ENCODE measurements around the gene PPP1R12A.

PPP1R12A gene

DNA sequence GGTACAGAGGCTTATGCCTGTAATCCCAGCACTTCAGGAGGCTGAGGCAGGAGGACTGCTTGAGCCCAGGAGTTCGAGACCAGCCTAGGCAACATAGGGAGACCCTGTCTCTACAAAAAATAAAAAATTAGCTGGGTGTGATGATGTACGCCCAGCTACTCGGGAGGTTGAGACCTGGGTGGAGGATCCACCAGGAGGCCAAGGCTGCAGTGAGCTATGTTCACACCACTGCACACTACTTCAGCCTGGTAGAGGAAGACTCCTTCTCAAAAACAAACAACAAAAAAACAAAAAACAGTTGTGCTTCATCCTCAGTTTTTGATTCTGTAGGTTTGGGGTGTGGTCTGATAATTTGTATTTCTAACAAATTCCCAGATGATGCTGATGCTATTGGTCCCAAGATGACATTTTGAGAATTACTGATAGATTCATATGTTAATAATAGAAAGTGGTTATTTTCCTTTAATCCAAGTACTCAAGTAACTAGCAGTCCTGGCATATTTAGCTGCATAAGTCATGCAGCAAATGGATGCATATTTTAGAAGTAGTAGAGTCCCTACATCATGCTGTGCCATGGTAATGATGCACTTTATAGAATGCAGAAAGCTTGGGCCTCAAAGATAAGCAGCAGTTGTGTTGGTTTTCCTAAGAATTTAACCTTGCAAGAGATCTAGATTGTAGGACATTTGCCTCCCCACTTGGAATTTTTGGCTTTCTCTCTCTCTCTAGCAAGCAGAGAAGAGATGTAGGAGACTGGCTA lies 168.0 kb downstream of the PPP1R12A start:
- DNase-seq, result no peak

DNA sequence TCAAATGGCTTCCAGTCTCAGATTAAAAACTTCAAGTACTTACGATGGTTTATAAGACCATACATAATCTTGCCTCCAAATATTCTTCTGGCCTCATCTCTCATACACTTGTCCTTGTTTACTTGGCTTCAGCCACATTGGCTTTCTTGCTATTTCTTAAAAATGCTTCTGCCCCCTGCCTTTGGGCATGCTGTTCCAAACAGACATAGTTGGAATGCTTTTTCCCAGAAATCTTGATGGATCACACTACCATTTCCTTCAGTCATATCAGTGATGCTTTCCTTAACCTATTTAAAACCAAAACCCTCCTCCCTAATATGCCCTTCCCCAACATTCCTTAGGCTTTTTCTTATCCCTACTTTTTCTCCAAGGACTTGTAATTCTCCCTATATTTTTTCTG lies 169.7 kb downstream of the PPP1R12A start:
- DNase-seq, result no peak

DNA sequence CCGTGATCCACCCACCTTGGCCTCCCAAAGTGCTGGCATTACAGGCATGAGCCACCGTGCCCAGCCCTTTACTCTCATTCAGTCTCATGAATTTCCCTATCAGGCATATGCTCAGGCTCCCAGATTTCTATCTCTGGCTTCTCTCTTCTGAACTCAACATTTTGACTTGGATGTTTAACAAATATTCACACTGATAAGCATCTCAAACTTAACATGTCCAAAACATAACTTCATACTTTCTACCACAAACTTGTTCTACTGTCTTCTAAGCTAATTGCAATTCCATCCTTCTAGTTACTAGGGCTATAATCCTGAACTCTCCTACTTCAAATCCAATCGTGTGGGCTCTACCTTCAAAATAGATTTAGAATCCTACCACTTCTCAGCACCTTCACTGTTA lies 170.3 kb downstream of the PPP1R12A start:
- DNase-seq, result no peak

DNA sequence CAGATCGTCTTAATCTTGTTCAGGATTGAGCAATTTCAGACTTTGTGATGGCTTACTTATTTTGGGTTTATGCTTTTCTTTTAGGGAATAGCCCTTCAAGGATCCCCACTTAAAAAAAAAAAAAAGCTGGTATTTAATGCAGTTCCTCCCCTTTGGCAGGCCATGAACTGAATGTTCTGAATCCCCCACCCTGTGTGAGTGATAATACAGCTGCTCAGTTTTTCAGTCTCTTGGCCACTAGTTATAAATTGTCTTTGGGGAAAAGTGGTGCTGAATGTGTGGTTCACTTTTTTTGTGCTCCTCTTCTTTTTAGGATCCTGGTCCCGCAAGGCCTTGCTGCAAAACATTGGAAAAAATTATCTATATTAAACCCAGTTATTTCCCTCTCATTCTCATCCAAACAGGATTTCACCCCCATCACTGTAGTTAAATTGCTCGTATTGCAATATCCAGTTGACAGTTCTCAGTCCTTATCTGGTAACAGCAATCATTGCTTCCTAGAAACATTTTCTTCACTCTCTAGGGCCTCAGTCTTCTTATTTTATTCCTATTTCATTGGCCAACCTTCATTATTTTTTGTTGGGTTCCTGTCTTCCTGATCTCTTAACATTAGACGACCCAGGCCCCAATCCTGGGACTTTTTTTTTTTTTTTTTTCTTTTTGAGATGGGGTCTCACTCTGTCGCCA lies 171.0 kb downstream of the PPP1R12A start:
- no peak for DNase-seq

DNA sequence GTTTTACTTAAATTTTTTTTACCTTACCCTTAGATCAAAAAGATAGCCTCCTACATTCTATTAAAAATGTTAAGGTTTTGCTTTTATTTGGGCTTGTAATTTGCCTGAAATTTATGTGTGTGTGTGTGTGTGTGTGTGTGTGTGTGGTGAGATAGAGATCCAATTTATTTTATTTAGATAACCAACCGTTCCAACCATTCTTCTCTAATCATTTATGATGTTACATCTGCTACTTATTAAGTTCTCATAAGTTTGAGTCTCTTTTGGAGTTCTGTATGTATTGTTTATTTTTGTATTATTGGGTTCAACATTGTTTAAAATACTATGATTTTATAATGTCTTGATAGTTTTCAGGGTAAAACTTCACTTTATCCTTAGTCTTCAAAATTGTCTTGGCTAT lies 173.6 kb downstream of the PPP1R12A start:
- no peak for DNase-seq

DNA sequence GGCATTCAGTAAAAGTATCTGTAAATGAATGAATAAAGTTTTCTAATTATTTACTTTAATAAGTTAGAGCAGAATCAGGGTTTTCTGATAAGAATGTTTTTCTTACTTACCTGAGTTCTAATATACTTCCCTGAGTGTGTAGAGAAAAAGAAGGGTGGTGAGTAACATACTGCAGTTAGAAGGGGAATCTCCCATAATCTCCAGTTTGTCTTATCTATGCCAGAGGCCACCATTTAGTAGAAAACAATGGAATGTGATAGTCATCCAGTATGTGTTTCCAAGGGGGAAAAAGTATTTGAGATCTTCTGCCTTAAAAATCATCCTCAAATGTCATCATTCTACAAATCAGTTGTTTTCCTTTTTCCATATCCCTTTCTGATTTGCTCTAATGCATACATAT lies 187.6 kb downstream of the PPP1R12A start:
- no peak for DNase-seq

DNA sequence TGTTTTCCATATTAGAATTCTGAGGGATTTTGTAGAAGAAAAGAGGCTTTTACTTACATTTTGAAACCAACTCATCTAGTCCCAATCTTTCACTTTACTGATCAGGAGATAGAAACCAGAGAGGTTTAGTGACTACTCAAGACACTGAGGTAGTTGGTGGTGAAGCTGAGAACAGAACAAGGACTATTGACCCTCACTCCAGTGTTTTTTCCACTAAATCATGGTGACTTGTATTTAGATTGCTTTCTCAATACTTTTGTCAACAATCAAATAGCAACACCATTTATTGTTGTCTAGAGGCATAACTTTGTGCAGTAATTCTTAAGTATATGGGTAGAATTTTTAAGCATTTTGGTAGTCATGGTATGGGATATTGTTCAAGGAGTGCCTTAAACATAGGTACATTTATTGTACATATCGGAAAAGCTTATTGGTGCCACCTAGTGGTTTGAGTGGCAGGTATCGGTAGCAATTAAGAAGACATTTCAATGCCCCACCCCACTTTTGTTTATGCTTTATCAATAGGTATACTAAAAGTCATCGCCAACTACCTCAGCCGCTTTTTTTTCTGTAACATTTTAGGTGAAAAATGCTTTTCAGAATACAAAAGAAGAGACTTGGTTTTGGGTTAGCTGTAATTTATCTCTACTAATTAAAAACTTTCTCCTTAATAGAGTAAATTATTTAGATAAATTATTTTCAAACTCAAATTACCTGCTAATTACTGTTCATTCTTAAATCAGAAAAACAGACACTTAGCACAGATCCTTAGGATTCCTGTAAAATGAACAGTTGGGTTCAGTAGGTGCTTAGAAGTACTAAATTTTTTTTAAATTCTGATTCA lies 196.8 kb downstream of the PPP1R12A start:
- peak; percentile 59 for DNase-seq

DNA sequence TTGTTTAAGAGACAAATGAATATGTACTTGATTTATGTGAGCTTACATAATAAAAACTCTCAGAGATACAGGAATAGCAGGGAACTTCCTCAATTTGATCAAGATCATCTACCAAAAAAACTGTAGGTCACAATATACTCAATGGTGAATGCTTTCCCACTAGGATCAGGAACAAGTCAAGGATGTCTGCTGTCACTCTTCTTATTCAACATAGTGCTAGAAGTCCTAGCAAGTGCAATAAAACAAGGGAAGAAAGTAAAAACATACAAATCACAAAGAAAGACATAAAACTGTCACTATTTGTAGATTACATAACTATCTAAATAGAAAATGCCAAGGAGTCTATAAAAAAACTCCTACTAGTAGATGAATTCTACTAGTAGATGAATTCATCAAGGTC lies 202.3 kb downstream of the PPP1R12A start:
- no peak for DNase-seq

DNA sequence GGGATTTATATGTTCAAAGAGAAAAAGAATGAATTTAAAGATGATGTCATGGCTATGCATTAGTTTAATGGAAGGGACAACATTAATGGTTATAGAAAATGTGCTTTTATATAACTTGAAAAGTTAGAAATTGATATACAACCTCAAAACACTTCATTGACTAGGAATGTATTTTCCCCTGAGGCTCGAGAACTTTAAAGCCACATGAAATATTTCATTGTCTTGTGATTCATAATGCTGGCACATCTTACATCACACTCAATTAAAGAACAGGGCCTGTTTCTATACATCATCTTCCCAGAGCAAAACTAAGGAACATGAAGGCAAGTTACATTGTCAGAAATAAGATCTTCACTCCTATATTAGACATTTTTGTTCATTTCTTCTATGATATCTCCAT lies 208.9 kb downstream of the PPP1R12A start:
- peak; percentile 84 for DNase-seq

Data from HCEC 1CT (cell line).